Stimulated activated memory B cell treated with anti-CD40 and anti-IgM and Interleukin-4, amounts not matched to agents 10 μg/mL and 1 μg/mL and 100 μg/mL, for 72 hours (primary cell): ENCODE data around the gene PARD3.

Experiments
- ATAC-seq: fragments of 150-1000 bp; cut with Tn5 transposase; 2 replicates; pipeline ENCODE4 v1.10.0; 2021
- H3K27ac Mint-ChIP-seq: one replicate; pipeline ENCODE4 v1.8.0; 2022; ENCODE audit warnings: mild to moderate bottlenecking, mixed read lengths
- H3K27me3 Mint-ChIP-seq: one replicate; pipeline ENCODE4 v1.8.0; 2022; ENCODE audit warnings: mixed read lengths
- H3K36me3 Mint-ChIP-seq: one replicate; pipeline ENCODE4 v1.8.0; 2022; ENCODE audit warnings: mixed read lengths
- H3K4me1 Mint-ChIP-seq: one replicate; pipeline ENCODE4 v1.8.0; 2022; ENCODE audit warnings: mixed read lengths
- H3K4me3 Mint-ChIP-seq: one replicate; pipeline ENCODE4 v1.8.0; 2022; ENCODE audit warnings: mild to moderate bottlenecking, moderate library complexity, mixed read lengths
- H3K9me3 Mint-ChIP-seq: one replicate; pipeline ENCODE4 v1.8.0; 2022; ENCODE audit warnings: mixed read lengths

Gene PARD3

DNA sequence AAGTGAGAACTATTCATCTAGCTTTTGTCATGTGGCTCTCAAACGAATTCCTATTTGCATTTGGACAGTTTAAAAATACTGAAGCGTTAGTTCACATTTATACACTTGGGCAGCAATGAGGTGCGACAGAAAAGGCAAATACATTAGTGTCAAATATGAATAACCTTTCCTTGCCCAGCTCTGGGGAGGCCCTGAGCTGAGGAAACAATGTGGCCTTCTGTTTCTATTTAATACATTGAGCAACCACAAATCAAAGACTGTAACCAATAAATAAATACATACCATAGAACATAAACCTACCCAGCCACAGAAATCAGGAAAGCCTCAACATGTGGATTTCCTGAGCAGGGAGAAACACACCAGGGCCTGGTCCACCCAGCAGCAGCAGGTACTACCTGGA is 585.2 kb downstream of the PARD3 start:
- Mint-ChIP-seq H3K4me1 (no peaks in the 10 kb centered on the region), H3K36me3 (no peaks in the 10 kb centered on the region), H3K27me3 (no peaks in the 10 kb centered on the region), H3K27ac (no peak overlapping the region), H3K9me3 (peaks cover 7% of the 10 kb centered on the region), H3K4me3 (no peak overlapping the region)
- no peak for ATAC-seq

DNA sequence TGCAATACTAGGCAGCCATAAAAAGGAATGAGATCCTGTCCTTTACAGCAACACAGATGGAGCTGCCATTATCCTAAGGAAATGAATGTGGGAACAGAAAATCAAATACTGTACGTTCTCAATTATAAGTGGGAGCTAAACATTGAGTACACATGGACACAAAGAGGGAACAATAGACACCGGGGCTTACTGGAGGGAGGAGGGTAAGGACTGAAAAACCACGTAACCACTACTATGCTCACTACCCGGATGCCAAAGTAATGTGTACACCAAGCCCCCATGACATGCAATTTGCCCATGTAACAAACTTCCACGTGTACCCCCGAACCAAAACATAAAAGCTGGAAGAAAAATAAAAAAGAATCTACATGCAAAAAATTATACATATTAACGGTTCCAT is 587.0 kb downstream of the PARD3 start:
- Mint-ChIP-seq H3K9me3 (peaks cover 8% of the 10 kb centered on the region), H3K36me3 (no peaks in the 10 kb centered on the region), H3K4me1 (no peaks in the 10 kb centered on the region), H3K4me3 (no peak overlapping the region), H3K27ac (no peak overlapping the region), H3K27me3 (no peaks in the 10 kb centered on the region)
- ATAC-seq: no peak

DNA sequence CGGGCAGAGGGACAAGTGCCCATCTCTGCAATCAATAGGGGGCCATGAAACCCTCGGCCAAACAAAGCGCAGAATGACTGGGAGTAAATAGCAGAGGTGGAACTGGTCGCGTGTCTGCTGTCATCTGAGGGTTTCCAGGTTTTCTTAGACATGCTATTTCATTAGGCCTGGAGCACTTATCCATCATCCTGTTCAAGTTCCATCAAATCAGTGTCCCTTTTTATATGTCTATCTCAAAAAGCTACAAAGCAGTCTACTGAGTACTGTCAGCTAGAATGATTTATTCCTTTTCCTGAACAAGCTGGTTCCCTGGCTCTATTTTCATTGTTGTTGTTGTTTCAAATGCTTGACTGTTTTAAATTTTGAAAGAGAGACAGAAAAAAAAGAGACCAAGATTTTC is 590.5 kb downstream of the PARD3 start:
- ATAC-seq: no peak
- H3K27ac Mint-ChIP-seq: no peak overlapping the region
- no peak overlapping the region for H3K4me3 Mint-ChIP-seq
- no peaks in the 10 kb centered on the region for H3K36me3 Mint-ChIP-seq
- H3K9me3 Mint-ChIP-seq: peaks cover 8% of the 10 kb centered on the region
- no peaks in the 10 kb centered on the region for H3K4me1 Mint-ChIP-seq
- H3K27me3 Mint-ChIP-seq: no peaks in the 10 kb centered on the region

DNA sequence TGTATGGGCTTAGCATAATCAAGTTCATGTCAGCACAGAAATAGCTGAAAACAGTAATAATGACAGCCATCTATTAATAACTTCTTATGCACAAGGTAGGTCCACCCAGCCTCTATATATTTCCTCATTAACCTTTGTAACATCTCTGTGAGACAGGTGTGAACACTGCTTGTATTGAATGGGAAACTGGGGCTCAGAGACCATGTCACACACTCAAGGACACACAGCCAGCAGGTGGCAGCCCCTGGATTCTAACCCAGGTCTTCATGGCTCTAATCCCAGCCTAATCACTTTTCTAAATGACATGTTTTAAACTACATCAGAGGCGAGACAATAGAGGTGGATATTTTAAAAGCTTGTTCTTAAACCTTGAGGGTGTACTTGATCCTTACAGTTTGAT is 591.4 kb downstream of the PARD3 start:
- Mint-ChIP-seq H3K36me3 (no peaks in the 10 kb centered on the region), H3K4me1 (no peaks in the 10 kb centered on the region), H3K9me3 (peaks cover 8% of the 10 kb centered on the region), H3K4me3 (no peak overlapping the region), H3K27ac (no peak overlapping the region), H3K27me3 (no peaks in the 10 kb centered on the region)
- no peak for ATAC-seq

DNA sequence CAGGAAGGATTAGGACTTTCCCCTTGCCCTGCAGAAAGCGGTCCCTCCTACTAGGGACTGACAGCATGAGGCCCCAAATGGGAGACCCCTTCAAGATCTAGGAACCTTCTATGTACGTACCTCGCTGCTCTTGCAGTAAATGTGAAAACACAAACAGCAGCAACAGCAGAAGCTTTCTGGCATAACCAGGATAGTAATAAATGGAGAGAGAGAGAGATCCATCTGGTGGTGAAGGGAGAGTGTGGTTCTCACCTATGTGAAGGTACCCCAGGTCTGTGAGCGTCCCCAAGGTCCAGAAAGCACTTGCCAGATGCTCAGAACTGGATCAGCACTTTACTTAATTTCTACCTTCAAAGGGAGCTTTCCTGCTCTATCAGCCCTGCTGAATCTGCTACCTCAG is 592.7 kb downstream of the PARD3 start:
- peaks cover 8% of the 10 kb centered on the region for H3K9me3 Mint-ChIP-seq
- H3K36me3 Mint-ChIP-seq: no peaks in the 10 kb centered on the region
- H3K4me1 Mint-ChIP-seq: no peaks in the 10 kb centered on the region
- H3K4me3 Mint-ChIP-seq: no peak overlapping the region
- no peaks in the 10 kb centered on the region for H3K27me3 Mint-ChIP-seq
- ATAC-seq: no peak
- no peak overlapping the region for H3K27ac Mint-ChIP-seq

DNA sequence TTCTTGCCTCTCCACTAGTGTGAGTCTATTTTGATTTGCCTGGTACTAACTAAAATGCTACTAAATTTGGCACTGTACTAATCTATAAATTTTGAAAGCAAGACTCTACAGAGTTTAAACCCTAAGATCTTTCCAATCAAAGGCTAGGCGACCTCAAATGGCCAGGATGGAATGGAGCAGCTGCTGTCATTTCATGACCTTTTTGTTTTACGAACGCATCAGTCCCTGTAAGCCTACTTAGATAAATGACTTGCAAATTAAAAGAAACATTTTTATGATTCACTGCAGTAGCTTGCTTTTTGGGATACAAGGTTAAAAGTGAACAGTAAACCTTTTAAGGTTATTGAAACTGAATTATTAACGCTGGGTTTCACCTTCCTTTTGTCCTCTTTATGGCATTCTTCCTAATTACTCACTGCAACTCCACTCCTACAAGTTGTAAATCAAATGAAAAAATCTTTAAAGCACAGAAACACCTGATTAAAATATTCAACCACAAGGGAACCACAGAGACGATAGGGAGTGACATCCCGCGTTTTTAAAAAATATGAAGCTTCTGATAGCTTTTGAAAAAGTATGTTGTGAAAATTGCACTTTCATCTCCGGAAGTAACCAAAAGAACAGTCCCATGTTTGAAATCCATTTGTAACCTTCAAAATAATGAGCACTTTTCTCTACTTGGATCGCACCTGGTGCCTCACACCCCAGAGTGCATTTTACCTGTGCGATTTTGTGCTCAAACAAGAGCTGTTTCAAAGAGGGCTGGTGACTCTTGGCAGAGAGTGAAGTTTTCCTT is 595.1 kb downstream of the PARD3 start:
- Mint-ChIP-seq H3K4me1 (no peaks in the 10 kb centered on the region), H3K36me3 (no peaks in the 10 kb centered on the region), H3K4me3 (no peak overlapping the region), H3K27ac (no peak overlapping the region), H3K27me3 (no peaks in the 10 kb centered on the region), H3K9me3 (peaks cover under 1% of the 10 kb centered on the region)
- no peak for ATAC-seq

DNA sequence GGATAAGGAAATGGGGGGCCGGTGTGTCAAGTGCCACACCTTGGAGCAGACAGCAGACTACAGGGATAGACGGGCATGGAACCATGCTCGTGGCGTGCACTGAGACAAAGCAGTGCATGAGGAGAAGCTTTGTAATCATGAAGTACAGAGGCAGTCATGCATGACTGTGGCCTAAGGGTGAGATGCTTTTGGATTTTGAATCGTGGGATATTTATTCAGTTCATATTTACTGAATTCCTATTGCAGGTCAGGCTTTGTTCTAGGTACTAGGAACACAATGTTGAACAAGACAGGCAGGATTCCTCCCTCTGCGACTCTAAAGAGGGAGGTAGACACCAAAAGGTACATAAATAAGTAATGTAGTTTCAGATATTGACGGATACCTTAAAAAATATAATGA is 597.6 kb downstream of the PARD3 start:
- no peak overlapping the region for H3K27ac Mint-ChIP-seq
- no peaks in the 10 kb centered on the region for H3K36me3 Mint-ChIP-seq
- H3K4me1 Mint-ChIP-seq: no peaks in the 10 kb centered on the region
- no peak overlapping the region for H3K4me3 Mint-ChIP-seq
- no peaks in the 10 kb centered on the region for H3K9me3 Mint-ChIP-seq
- ATAC-seq: no peak
- no peaks in the 10 kb centered on the region for H3K27me3 Mint-ChIP-seq

DNA sequence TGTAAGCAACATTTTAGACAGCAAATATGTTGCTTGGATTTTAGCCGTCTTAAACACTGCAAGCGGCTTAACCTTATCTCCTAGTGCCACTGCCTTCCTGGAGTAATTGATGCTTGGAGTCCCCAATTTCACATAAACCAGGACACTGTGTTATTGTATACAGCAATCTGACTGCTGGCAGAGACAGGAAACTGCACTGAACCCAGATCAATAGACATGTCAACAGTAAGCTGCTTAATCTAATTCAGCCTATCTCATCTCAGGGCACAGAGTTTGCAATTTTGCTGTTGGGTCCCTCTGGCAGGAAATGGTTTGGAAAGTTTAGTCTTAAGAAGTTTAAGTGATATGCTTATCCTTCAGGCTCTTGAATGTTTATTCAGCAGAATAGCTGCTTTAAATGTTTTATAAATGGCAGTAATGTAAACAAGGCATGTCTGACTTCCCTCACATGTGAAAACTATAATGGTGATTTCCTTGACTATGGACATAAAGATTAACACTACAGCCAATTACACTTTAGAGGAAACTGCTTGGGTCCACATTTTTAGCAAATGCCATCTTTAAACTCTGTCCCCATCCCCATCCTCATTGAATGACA is 598.6 kb downstream of the PARD3 start:
- no peaks in the 10 kb centered on the region for H3K9me3 Mint-ChIP-seq
- H3K4me3 Mint-ChIP-seq: no peak overlapping the region
- H3K27me3 Mint-ChIP-seq: no peaks in the 10 kb centered on the region
- no peaks in the 10 kb centered on the region for H3K4me1 Mint-ChIP-seq
- H3K36me3 Mint-ChIP-seq: no peaks in the 10 kb centered on the region
- no peak for ATAC-seq
- no peak overlapping the region for H3K27ac Mint-ChIP-seq

DNA sequence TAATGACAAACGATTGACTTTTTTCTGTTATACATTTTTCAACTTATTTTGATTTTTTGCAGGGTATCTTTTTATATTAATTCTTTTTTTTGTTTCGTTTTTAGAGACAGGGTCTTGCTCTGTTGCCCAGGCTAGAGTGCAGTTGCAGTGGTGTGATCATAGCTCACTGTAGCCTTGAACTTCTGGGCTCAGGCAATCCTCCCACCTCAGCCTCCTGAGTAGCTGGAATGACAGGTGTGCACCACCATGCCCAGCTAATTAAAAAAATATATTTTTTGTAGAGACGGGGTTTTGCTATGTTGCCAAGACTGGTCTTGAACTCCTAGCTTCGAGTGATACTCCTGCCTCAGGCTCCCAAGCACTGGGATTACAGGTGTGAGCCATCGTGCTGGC is 601.3 kb downstream of the PARD3 start:
- Mint-ChIP-seq H3K4me1 (no peaks in the 10 kb centered on the region), H3K9me3 (no peaks in the 10 kb centered on the region), H3K36me3 (no peaks in the 10 kb centered on the region), H3K4me3 (no peak overlapping the region), H3K27ac (no peak overlapping the region), H3K27me3 (no peaks in the 10 kb centered on the region)
- ATAC-seq: no peak

DNA sequence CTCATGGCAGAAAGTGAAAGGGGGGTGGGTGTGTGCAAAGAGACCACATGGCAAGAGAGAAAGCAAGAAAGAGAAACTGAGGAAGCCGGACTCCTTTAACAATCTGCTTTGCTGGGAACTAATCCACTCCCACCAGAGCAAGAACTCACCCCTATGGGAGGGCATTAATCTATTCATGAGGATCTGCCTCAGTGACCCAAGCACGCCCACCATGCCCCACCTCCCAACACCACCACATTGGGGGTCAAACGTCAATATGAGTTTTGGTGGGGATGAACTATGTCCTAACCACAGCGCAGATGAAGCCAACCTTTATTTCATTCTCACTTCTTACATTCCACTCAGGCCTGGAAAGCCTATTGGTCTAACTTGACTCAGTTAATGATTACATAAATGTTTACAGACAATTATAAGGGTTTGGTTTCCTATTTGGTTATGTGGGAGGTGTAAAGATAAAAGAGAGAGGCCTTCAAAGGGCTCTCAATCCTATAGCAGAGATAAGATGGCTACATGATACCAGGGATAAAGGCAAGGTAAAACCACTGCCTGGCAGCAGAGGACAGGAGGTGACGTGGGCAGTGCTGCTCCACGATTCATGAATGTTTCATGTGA is 601.8 kb downstream of the PARD3 start:
- H3K27me3 Mint-ChIP-seq: no peaks in the 10 kb centered on the region
- no peak for ATAC-seq
- no peaks in the 10 kb centered on the region for H3K4me1 Mint-ChIP-seq
- no peaks in the 10 kb centered on the region for H3K9me3 Mint-ChIP-seq
- no peak overlapping the region for H3K4me3 Mint-ChIP-seq
- no peak overlapping the region for H3K27ac Mint-ChIP-seq
- no peaks in the 10 kb centered on the region for H3K36me3 Mint-ChIP-seq

DNA sequence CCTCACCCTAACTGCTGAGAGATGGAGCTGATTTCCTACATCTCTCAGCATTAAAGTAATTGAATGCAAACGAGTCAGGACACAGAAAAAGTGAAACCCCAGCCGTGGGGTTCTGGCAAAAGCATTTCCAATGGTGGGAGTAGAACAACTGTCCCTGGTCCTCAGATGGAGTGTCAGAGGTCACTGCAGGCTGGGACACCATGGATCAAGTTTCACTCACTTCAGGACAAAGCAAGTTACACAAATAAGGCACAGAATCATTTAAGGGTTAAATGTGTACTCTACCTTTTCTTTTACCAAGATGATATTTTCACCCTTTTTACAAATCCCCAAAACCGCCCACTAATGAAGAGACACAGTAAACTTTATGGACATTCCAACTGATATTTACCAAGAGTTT is 607.8 kb downstream of the PARD3 start:
- H3K9me3 Mint-ChIP-seq: no peaks in the 10 kb centered on the region
- H3K4me3 Mint-ChIP-seq: no peak overlapping the region
- no peak overlapping the region for H3K27ac Mint-ChIP-seq
- H3K27me3 Mint-ChIP-seq: no peaks in the 10 kb centered on the region
- H3K4me1 Mint-ChIP-seq: no peaks in the 10 kb centered on the region
- no peaks in the 10 kb centered on the region for H3K36me3 Mint-ChIP-seq
- no peak for ATAC-seq

DNA sequence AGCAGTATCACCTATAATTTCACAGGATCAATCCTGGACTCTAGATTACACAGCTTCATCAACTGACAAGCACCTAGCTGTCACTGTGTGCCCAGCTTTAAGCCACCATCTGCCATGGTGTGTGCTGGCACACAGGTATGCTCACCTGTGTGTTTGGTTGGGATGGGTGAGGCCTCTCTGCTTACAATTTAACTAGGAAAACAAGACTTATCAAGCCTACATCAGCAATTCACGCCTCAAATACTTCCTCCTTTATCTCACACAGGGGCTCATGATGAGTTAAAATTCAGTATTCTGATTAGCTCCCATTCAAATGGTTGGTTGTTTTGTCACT is 608.2 kb downstream of the PARD3 start:
- no peaks in the 10 kb centered on the region for H3K36me3 Mint-ChIP-seq
- H3K27me3 Mint-ChIP-seq: no peaks in the 10 kb centered on the region
- H3K9me3 Mint-ChIP-seq: no peaks in the 10 kb centered on the region
- no peak for ATAC-seq
- no peak overlapping the region for H3K4me3 Mint-ChIP-seq
- no peaks in the 10 kb centered on the region for H3K4me1 Mint-ChIP-seq
- H3K27ac Mint-ChIP-seq: no peak overlapping the region

DNA sequence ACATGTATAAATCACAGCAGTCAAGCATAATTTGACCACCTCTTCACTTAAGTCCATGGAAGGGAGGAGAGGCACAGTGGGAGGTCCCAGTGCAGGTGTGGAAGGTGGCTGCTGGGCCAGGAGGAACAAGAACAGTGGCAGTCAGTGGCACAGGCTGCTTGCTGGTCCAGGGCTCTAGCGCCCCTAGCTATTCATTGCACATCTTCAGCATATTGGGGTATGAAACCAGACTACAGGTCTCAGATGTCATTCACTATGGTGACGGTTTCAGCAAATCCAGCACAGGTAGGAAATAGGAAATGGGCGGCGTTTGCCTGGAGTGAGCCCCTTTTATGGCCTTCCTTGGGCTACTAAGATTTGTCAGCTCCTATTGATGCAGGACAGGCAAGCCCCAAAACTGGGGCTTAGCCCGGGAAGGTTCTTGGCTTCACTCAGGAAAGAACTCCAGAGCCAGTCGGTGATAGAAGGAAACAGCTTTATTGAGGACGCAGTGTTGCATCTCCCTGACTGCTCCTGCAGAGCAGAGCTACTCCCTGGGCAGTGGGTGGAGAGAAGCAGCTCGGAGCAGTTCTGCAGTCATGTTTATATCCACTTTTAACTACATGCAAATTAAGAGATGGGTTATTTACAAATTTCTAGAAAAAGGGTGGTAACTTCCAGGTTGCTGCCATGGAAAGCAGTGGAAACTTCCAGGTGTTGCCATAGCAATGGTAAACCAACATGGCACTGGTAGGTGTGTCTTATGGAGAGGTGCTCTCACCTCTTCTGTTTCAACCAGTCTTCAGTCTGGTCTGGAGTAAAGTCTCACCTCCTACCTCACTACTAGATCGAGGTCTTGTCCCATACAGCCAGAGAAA is 608.8 kb downstream of the PARD3 start:
- H3K27ac Mint-ChIP-seq: no peak overlapping the region

DNA sequence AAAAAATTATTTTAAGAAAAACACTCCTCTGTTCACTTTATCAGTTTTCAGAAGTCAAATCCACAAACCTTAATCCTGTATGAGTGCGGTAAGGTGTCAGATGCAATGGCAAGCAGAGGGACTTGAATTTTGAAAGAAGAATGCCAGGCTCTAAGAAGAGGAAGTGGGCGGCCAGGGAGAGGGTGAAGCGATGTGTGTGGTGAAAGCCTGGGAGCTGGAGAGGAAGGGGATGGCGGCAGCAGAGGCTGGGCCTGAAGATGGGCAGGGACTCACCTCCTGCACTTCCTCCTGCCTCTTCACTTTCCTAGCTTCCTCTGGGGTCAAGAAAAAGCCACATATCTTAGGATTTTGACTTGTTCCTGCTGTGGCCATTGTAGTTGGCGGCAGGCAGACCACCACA is 609.6 kb downstream of the PARD3 start:
- H3K27ac Mint-ChIP-seq: no peak overlapping the region
- no peak for ATAC-seq
- H3K4me1 Mint-ChIP-seq: no peaks in the 10 kb centered on the region
- no peaks in the 10 kb centered on the region for H3K9me3 Mint-ChIP-seq
- H3K4me3 Mint-ChIP-seq: no peak overlapping the region
- H3K27me3 Mint-ChIP-seq: no peaks in the 10 kb centered on the region
- H3K36me3 Mint-ChIP-seq: no peaks in the 10 kb centered on the region

More for the DNA sequence above, 608.8 kb downstream of the PARD3 start:
- H3K36me3 Mint-ChIP-seq: no peaks in the 10 kb centered on the region
- no peak overlapping the region for H3K4me3 Mint-ChIP-seq
- no peak for ATAC-seq
- no peaks in the 10 kb centered on the region for H3K27me3 Mint-ChIP-seq
- no peaks in the 10 kb centered on the region for H3K9me3 Mint-ChIP-seq
- H3K4me1 Mint-ChIP-seq: no peaks in the 10 kb centered on the region

DNA sequence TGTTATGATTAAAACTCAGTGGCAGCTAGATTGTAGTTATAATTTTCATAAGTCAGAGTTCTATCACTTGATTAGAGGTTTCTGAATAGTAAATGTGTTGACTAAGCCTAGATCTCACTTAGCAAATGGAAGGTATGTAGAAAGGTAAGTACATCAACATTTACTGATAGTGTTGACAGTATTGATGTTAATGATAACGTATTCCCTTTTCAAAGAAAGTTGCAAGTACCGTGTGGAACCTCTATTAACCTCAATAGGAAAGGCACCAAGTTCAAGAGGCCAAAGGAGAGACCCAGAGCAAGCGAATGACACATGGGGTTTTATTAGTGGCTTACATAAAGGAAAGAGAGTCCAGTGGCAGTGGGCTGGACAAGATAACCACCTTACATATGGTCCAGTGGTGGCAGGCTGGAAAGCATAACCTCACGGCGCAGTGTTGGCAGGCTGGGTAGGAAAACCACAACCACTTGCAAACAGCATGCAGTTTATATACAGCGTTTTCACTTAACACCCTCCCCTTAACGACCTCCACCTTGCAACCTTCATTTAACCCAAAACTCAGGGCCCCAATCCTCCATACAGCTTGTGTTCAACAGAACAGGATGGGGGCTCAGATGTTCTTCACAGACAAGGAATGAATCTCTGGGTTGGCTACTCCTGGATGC is 611.0 kb downstream of the PARD3 start:
- H3K4me1 Mint-ChIP-seq: no peaks in the 10 kb centered on the region
- no peak overlapping the region for H3K27ac Mint-ChIP-seq
- no peaks in the 10 kb centered on the region for H3K9me3 Mint-ChIP-seq
- ATAC-seq: no peak
- H3K4me3 Mint-ChIP-seq: no peak overlapping the region
- no peaks in the 10 kb centered on the region for H3K36me3 Mint-ChIP-seq
- no peaks in the 10 kb centered on the region for H3K27me3 Mint-ChIP-seq
